K562 (cell line): ENCODE data around the gene OPCML. TPM values are rescaled to one million over a fixed set of nuclear protein-coding genes. Genes with fewer than 3 reads are reported as not detected.

Experiments
- ATAC-seq: fragments of 200-7000 bp; cut with Tn5 transposase; 3 replicates; pipeline ENCODE4 v1.9.1; 2020; ENCODE audit warnings: moderate library complexity
- BruUV-seq: library from RNA; stranded (reverse); fragments of 400-500 nt; replicated peaks from 2 replicates; lab custom pipeline; 2021; lab: Mats Ljungman, UMichigan
- CTCF ChIA-PET: fragments of 300-600 bp; formaldehyde crosslinking; extraction: SDS; loops from one replicate; lab custom pipeline; 2021; ENCODE audit warnings: low intra/inter-chr PET ratio; lab: Yijun Ruan, JAX
- POLR2A ChIA-PET: fragments of 300-600, 350-650 bp; sonication (Branson Sonifier 250); formaldehyde crosslinking; extraction: SDS; loops from one replicate; lab custom pipeline; 2021; ENCODE audit warnings: antibody characterized with exemption, inconsistent platforms; lab: Yijun Ruan, JAX
- DNase-seq, 4 experiments: peaks; one replicate each; pipeline versions ENCODE4 v3.0.0 to v3.0.0-alpha.2; 2011 to 2018; ENCODE audit warnings: low spot score in 3 of 4, mixed read lengths in 3 of 4; ENCODE audit errors: extremely low read depth in 1 of 4
- FAIRE-seq: peaks from 2 replicates; lab custom pipeline; 2011; peaks lifted over from hg19 to GRCh38; lab: Jason Lieb, UNC
- H2AFZ ChIP-seq: 2 replicates; pipeline ENCODE4 v1.6.0; 2011; ENCODE audit warnings: low read depth, low read length, control low read depth, inconsistent platforms
- H3K27ac ChIP-seq: fragments of 200-600 bp; 3 replicates; pipeline ENCODE4 v1.8.0; 2011; ENCODE audit warnings: low read depth, mild to moderate bottlenecking, control low read depth, inconsistent platforms, low read length, moderate library complexity, mixed read lengths; ENCODE audit errors: extremely low read depth
- H3K27me3 ChIP-seq, 2 experiments: fragments of 300-600 bp in 1 of 2; 2 replicates in 1 of 2; 3 replicates in 1 of 2; pipeline versions ENCODE4 v1.6.0 to v1.8.0; 2011; ENCODE audit warnings: inconsistent platforms in 2 of 2, low read length in 2 of 2, mild to moderate bottlenecking in 1 of 2, mixed read lengths in 1 of 2, moderate library complexity in 1 of 2; ENCODE audit not compliant: control insufficient read depth in 2 of 2, insufficient read depth in 2 of 2
- H3K36me3 ChIP-seq: fragments of 300-600 bp; 3 replicates; pipeline ENCODE4 v1.8.0; 2011; ENCODE audit warnings: mild to moderate bottlenecking, low read length, inconsistent platforms; ENCODE audit not compliant: control insufficient read depth, insufficient read depth
- H3K4me1 ChIP-seq, 2 experiments: fragments of 200-600 bp in 1 of 2; replicated peaks in 1 of 2; 2 replicates in 1 of 2; 3 replicates in 1 of 2; pipeline versions ENCODE4 v1.5.1 to v1.8.0; 2011; ENCODE audit warnings: inconsistent platforms in 2 of 2, low read length in 2 of 2, mild to moderate bottlenecking in 1 of 2, mixed read lengths in 1 of 2, moderate library complexity in 1 of 2; ENCODE audit not compliant: control insufficient read depth in 2 of 2, insufficient read depth in 2 of 2
- H3K4me2 ChIP-seq: 2 replicates; pipeline ENCODE4 v1.6.1; 2011; ENCODE audit warnings: low read length, control low read depth, inconsistent platforms, mixed read lengths; ENCODE audit not compliant: insufficient read depth
- H3K4me3 ChIP-seq: fragments of 200-600 bp; sonication (generic), shearing (Covaris generic); 2 replicates; pipeline ENCODE4 v1.5.1; 2016; ENCODE audit warnings: control low read depth, inconsistent platforms
- H3K79me2 ChIP-seq: fragments of 200-600 bp; 3 replicates; pipeline ENCODE4 v1.8.0; 2011; ENCODE audit warnings: low read length, inconsistent platforms; ENCODE audit not compliant: control insufficient read depth, insufficient read depth
- H3K9ac ChIP-seq, 2 experiments: 2 replicates each; pipeline versions ENCODE4 v1.6.0 to v1.6.1; 2011; ENCODE audit warnings: low read depth in 2 of 2, low read length in 2 of 2, control low read depth in 1 of 2, inconsistent platforms in 1 of 2, mild to moderate bottlenecking in 1 of 2, mixed read lengths in 1 of 2; ENCODE audit not compliant: insufficient read depth in 1 of 2
- H3K9me1 ChIP-seq: one replicate; pipeline ENCODE4 v1.6.0; 2011; ENCODE audit warnings: inconsistent platforms, mild to moderate bottlenecking, low read length, moderate library complexity; ENCODE audit not compliant: control insufficient read depth, insufficient read depth
- H3K9me3 ChIP-seq: replicated peaks from 2 replicates; pipeline ENCODE4 v1.5.1; 2011; ENCODE audit warnings: low read depth, low read length, inconsistent platforms; ENCODE audit not compliant: control insufficient read depth, insufficient read depth
- H4K20me1 ChIP-seq: replicated peaks from 2 replicates; pipeline ENCODE4 v1.6.1; 2011; ENCODE audit warnings: low read length, inconsistent platforms, mixed read lengths; ENCODE audit not compliant: control insufficient read depth, insufficient read depth
- ETS1 ChIP-seq: conservative IDR thresholded peaks from 2 replicates; pipeline ENCODE4 v1.6.1; 2011; ENCODE audit warnings: low read depth, mild to moderate bottlenecking, low read length; ENCODE audit not compliant: control insufficient read depth
- GABPB2 ChIP-seq: fragments of 250-450 bp; sonication (Bioruptor Pico); conservative IDR thresholded peaks from 2 replicates; pipeline ENCODE4 v1.5.1; 2021; ENCODE audit warnings: mild to moderate bottlenecking
- NR2F6 ChIP-seq: fragments of 450-650 bp; formaldehyde crosslinking; IDR thresholded peaks from 2 replicates; pipeline ENCODE4 v1.4.0; 2020; ENCODE audit warnings: mild to moderate bottlenecking
- POU5F1 ChIP-seq: fragments of 150-350 bp; IDR thresholded peaks from 2 replicates; pipeline ENCODE4 v1.6.1; 2014; ENCODE audit warnings: borderline replicate concordance, low read length, low read depth, mild to moderate bottlenecking; ENCODE audit not compliant: partially characterized antibody
- SP2 ChIP-seq: IDR thresholded peaks from 2 replicates; pipeline ENCODE4 v1.6.1; 2011; ENCODE audit warnings: mild to moderate bottlenecking, low read depth, low read length, moderate library complexity; ENCODE audit not compliant: poor library complexity, severe bottlenecking; ENCODE audit errors: extremely low read depth
- ZFP36 ChIP-seq: fragments of 150-350 bp; IDR thresholded peaks from 2 replicates; pipeline ENCODE4 v1.6.1; 2018; ENCODE audit warnings: low read length, low read depth; ENCODE audit not compliant: partially characterized antibody
- ZNF280B ChIP-seq: fragments of 250-450 bp; sonication (Bioruptor Pico); IDR thresholded peaks from 2 replicates; pipeline ENCODE4 v1.5.1; 2021; ENCODE audit warnings: mild to moderate bottlenecking
- ZNF77 ChIP-seq: fragments of 250-450 bp; sonication (Bioruptor Pico); IDR thresholded peaks from 2 replicates; pipeline ENCODE4 v1.5.0; 2020
- ZNF79 ChIP-seq: fragments of 250-450 bp; sonication (Bioruptor Pico); IDR thresholded peaks from 2 replicates; pipeline ENCODE4 v1.4.0; 2020; ENCODE audit warnings: low read depth, mild to moderate bottlenecking, moderate library complexity
- ZNF830 ChIP-seq: fragments of 250-450 bp; sonication (Bioruptor Pico); IDR thresholded peaks from 2 replicates; pipeline ENCODE4 v1.5.0; 2021; ENCODE audit warnings: mild to moderate bottlenecking
- WGBS: fragments of 100-300 bp; shearing (Covaris generic); methylation state at CpG from one replicate; pipeline ENCODE4 v1.1.6; 2016; ENCODE audit warnings: low coverage, mixed read lengths; ENCODE audit not compliant: insufficient coverage; ENCODE audit errors: missing lambda C conversion rate; 5-methylcytosine and 5-hydroxymethylcytosine counted together
- in situ Hi-C: fragments of 300-500 bp; cut with MboI; formaldehyde crosslinking; loops from 4 replicates; pipeline ENCODE4 v1.15.0; 2018; ENCODE audit warnings: inconsistent platforms, mixed read lengths
- intact Hi-C: fragments of 100-400 bp; cut with micrococcal nuclease; formaldehyde crosslinking; loops from 2 replicates; pipeline ENCODE4 v1.14.2; 2022
- polyA plus RNA-seq, 8 experiments: library from polyadenylated mRNA; depleted of rRNA in 4 of 8; stranded (reverse) in 5 of 8; unstranded in 3 of 8; fragments of >200 nt; fragmentation: Nextera tagmentation in 2 of 8; fragmentation: Illumina TruSeq in 1 of 8; extraction: Ambion mirVana in 2 of 8; extraction: Trizol in 1 of 8; gene quantifications; 2 replicates each; pipeline versions ENCODE4 v1.2.1 to v1.2.3, GENCODE V29; 2011 to 2014; ENCODE audit warnings: inconsistent platforms in 1 of 8, missing spikeins in 1 of 8
- total RNA-seq, 7 experiments: library from RNA; depleted of rRNA in 6 of 7; stranded (reverse); fragments of >200 nt in 6 of 7; fragmentation: Illumina TruSeq in 2 of 7; extraction: Trizol in 2 of 7; gene quantifications; 2 replicates each; pipeline versions ENCODE4 v1.2.1 to v1.2.3, GENCODE V29; 2011 to 2021; ENCODE audit warnings: low replicate concordance in 1 of 7

OPCML gene
- total and polyA plus RNA-seq, 9 of the 15 experiments (the other 6 are each of a cell fraction or from before 2014, with no cell fraction given): not detected

- ATAC-seq (no peak), DNase-seq (no peak), FAIRE-seq (no peak)
- Histone ChIP-seq H2AFZ (no peak overlapping the region), H3K27me3 (no peaks in the 10 kb centered on the region), H3K9ac (no peak overlapping the region), H3K9me1 (no peaks in the 10 kb centered on the region), H3K79me2 (no peaks in the 10 kb centered on the region), H3K4me2 (no peak overlapping the region), H3K4me1 (no peaks in the 10 kb centered on the region), H3K36me3 (no peaks in the 10 kb centered on the region), H4K20me1 (no peaks in the 10 kb centered on the region), H3K4me3 (no peak overlapping the region), H3K9me3 (no peaks in the 10 kb centered on the region), H3K27ac (no peak overlapping the region)
- BruUV-seq: no TSS peak
- TF ChIP-seq ZNF77: no peak
- TF ChIP-seq POU5F1: no peak
- no peak for TF ChIP-seq ETS1
- TF ChIP-seq ZNF830: no peak
- TF ChIP-seq ZNF79 (CRISPR knock-in tag): no peak
- no peak for TF ChIP-seq NR2F6 (CRISPR knock-in tag)
- TF ChIP-seq ZFP36: no peak
- no peak for TF ChIP-seq SP2
- TF ChIP-seq GABPB2: no peak
- no peak for TF ChIP-seq ZNF280B (CRISPR knock-in tag)
- intact Hi-C loops: no loop called here
- WGBS: 1% methylated on average over 14 of the region's 14 CpGs
- CTCF ChIA-PET: no interaction called here
- POLR2A ChIA-PET: no interaction called here
- in situ Hi-C loops: no loop called here
These were observed 630.4 kb downstream of the OPCML start for GRCh38 chr11:132901638-132902471.
